ENCODE data around the gene GSC2. TPM values are rescaled to one million over a fixed set of nuclear protein-coding genes. Genes with fewer than 3 reads are reported as not detected.

Gene GSC2
- total RNA-seq, 1 donor from 2014 or later, result not detected

- no peaks in the 10 kb centered on the region for H3K9me3 Mint-ChIP-seq
- no peaks in the 10 kb centered on the region for H3K36me3 Mint-ChIP-seq
- H3K4me1 Mint-ChIP-seq (ENCODE audit: unreplicated experiment), result peaks cover 40% of the 10 kb centered on the region
- DNase-seq (ENCODE audit: extremely low spot score, unreplicated experiment), result no peak
- H3K27me3 Mint-ChIP-seq, result no peaks in the 10 kb centered on the region
- H3K27ac Mint-ChIP-seq, result no peak overlapping the region
- peak; percentile 34 for TF ChIP-seq CTCF (conservative IDR thresholded peaks at IDR 0.05)
- H3K4me3 Mint-ChIP-seq, result no peak overlapping the region
Observed at GRCh38 chr22:19105867-19106802, 44.0 kb downstream of the GSC2 start.

DNA sequence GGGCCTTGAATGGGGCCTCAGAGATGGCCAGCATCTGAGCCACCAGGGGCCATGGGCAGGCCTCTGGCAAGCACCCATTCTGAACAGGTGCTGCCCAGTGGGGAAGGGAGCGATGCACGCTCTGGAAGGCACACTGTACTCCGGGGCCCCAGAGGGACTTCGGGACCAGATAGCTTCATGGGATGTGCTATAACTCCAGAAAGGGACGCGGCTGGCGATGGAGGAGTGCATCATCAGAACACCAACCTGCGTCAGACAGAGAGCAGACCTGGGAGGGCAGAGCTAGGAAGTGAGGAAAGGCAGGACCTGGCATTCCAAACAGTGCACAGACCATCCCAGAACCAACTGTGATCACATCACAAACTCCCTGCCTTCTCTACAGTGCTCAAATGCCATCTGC is 44.6 kb downstream of the GSC2 start:
- no peak for DNase-seq (ENCODE audit: extremely low spot score, unreplicated experiment)
- Mint-ChIP-seq H3K4me1 (ENCODE audit: unreplicated experiment) (peaks cover 40% of the 10 kb centered on the region), H3K36me3 (no peaks in the 10 kb centered on the region), H3K27me3 (no peaks in the 10 kb centered on the region), H3K4me3 (no peak overlapping the region), H3K9me3 (no peaks in the 10 kb centered on the region), H3K27ac (no peak overlapping the region)
- no peak for TF ChIP-seq CTCF (conservative IDR thresholded peaks at IDR 0.05)

DNA sequence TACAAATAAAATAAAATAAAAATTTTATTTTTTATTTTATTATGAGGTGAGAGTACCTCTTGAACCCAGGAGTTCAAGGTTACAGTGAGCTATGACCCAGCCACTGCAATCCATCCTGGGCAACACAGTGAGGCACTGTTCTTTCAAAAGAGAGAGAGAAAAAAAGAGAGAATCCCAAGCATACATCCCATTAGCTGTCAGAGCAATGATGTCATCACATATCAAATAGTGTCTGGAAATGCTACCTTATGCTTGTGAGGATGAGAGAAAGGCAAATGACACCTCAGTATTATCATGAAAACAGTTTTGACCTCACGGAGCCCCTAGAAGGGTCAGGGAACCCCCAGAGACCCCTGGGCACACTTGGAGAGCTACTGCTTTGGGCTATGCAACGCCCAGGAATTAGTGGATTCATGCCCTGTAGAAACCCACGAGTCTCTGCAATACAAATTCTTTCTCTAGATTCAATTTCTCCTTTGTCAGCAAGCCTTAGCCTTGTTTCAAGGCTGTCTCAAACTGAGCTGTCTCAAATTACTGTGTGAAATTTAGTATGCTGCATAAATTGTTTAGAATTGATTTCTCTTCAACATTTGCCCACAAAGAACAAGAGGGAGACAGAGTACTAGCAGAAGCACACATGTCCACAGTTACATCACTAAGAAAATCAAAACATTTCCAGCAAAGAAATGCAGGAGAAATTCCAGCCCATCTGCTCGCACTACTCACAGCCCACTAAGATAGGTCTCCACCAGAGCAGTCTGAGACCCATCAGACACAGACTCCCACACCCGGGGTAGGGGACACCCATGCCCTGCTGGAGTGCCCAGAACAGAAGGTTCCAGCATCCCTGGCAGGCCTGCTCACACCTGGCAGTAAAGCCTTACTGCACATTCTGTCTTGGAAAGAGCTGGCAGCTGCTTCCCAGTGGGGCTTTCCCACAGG is 45.9 kb downstream of the GSC2 start:
- no peaks in the 10 kb centered on the region for H3K36me3 Mint-ChIP-seq
- H3K9me3 Mint-ChIP-seq, result no peaks in the 10 kb centered on the region
- no peaks in the 10 kb centered on the region for H3K27me3 Mint-ChIP-seq
- TF ChIP-seq CTCF (conservative IDR thresholded peaks at IDR 0.05), result no peak
- peak overlapping the region; percentile 55 for H3K27ac Mint-ChIP-seq
- DNase-seq (ENCODE audit: extremely low spot score, unreplicated experiment), result no peak
- peak overlapping the region; percentile 3 for H3K4me3 Mint-ChIP-seq
- H3K4me1 Mint-ChIP-seq (ENCODE audit: unreplicated experiment), result peaks cover 28% of the 10 kb centered on the region

GRCh38 chr22:19098157-19098556 is 51.9 kb downstream of the GSC2 start:
- DNase-seq (ENCODE audit: extremely low spot score, unreplicated experiment), result no peak
- Mint-ChIP-seq H3K4me1 (ENCODE audit: unreplicated experiment) (peaks cover 9% of the 10 kb centered on the region), H3K27ac (no peak overlapping the region), H3K9me3 (no peaks in the 10 kb centered on the region), H3K4me3 (no peak overlapping the region), H3K27me3 (no peaks in the 10 kb centered on the region), H3K36me3 (peaks cover 14% of the 10 kb centered on the region)
- TF ChIP-seq CTCF (conservative IDR thresholded peaks at IDR 0.05), result no peak

- no peaks in the 10 kb centered on the region for H3K27me3 Mint-ChIP-seq
- H3K9me3 Mint-ChIP-seq, result no peaks in the 10 kb centered on the region
- TF ChIP-seq CTCF (conservative IDR thresholded peaks at IDR 0.05), result no peak
- no peak overlapping the region for H3K27ac Mint-ChIP-seq
- no peak overlapping the region for H3K4me3 Mint-ChIP-seq
- H3K4me1 Mint-ChIP-seq (ENCODE audit: unreplicated experiment), result peaks cover 9% of the 10 kb centered on the region
- peaks cover 14% of the 10 kb centered on the region for H3K36me3 Mint-ChIP-seq
- DNase-seq (ENCODE audit: extremely low spot score, unreplicated experiment), result no peak
Observed at GRCh38 chr22:19097518-19097917, 52.6 kb downstream of the GSC2 start.

Other genes with a start within 250 kb of the GSC2 start
- 5.0 and 7.2 TPM in 2 replicates for gene DGCR6, start 244.0 kb downstream of the GSC2 start, total RNA-seq (ENCODE audit: low replicate concordance)
- 16.1 and 19.0 TPM in 2 replicates for gene PRODH, start 214.0 kb downstream of the GSC2 start, total RNA-seq (ENCODE audit: low replicate concordance)
- 75.2 and 83.1 TPM in 2 replicates for gene DGCR2, start 27.9 kb downstream of the GSC2 start, total RNA-seq (ENCODE audit: low replicate concordance)
- gene TSSK2, start 19.0 kb downstream of the GSC2 start, total RNA-seq (ENCODE audit: low replicate concordance), result not detected in 2 replicates
- gene ESS2, start 5.6 kb downstream of the GSC2 start, total RNA-seq (ENCODE audit: low replicate concordance), result 15.7 and 19.5 TPM in 2 replicates
- 83.2 and 94.4 TPM in 2 replicates for gene SLC25A1, start 28.4 kb upstream of the GSC2 start, total RNA-seq (ENCODE audit: low replicate concordance)
- gene CLTCL1, start 141.4 kb upstream of the GSC2 start, total RNA-seq (ENCODE audit: low replicate concordance), result 2.4 and 11.6 TPM in 2 replicates